ENCODE measurements around the gene REX1BD. TPM values are rescaled to one million over a fixed set of nuclear protein-coding genes. Genes with fewer than 3 reads are reported as not detected.

REX1BD gene
- total and polyA plus RNA-seq, 5 donors from 2014 or later = 87.4 to 163 (median 144) TPM

- peak overlapping the region in 1 of 3 donors; percentile 61 for H3K27ac Mint-ChIP-seq
- Histone ChIP-seq H3K27me3 (ENCODE audit: control insufficient read depth, insufficient read depth, low read length) (no peaks in the 10 kb centered on the region), H3K27ac (ENCODE audit: insufficient read depth, low read length, poor library complexity, severe bottlenecking) (no peak overlapping the region), H3K36me3 (ENCODE audit: control insufficient read depth, insufficient read depth, low read length) (no peaks in the 10 kb centered on the region), H3K4me3 (ENCODE audit: low read depth, low read length) (no peak overlapping the region), H3K9me3 (ENCODE audit: control insufficient read depth in 2 of 2, low read length in 2 of 2) (no peaks in the 10 kb centered on the region), H3K4me1 (ENCODE audit: control insufficient read depth, insufficient read depth, low read length, poor library complexity, severe bottlenecking) (peaks cover 25% of the 10 kb centered on the region)
- peak overlapping the region in 2 of 4 donors; percentile 6 to 90 for H3K4me3 Mint-ChIP-seq
- peaks cover 0 to 43% (median 18%) of the 10 kb centered on the region in 4 donors for H3K4me1 Mint-ChIP-seq
- ATAC-seq (ENCODE audit: low read depth in 2 of 2) (no peak), DNase-seq (no peak)
- peaks cover 3% of the 10 kb centered on the region for H3K36me3 Mint-ChIP-seq
- no peaks in the 10 kb centered on the region for H3K9me3 Mint-ChIP-seq
- H3K27me3 Mint-ChIP-seq = peaks cover 3% of the 10 kb centered on the region
Measured at GRCh38 chr19:18634612-18635297, 46.2 kb downstream of the REX1BD start.

- no peaks in the 10 kb centered on the region for H3K9me3 ChIP-seq (ENCODE audit: control insufficient read depth in 2 of 2, low read length in 2 of 2)
- no peak for DNase-seq
- no peak overlapping the region for H3K27ac ChIP-seq (ENCODE audit: insufficient read depth, low read length, poor library complexity, severe bottlenecking)
- H3K4me3 ChIP-seq (ENCODE audit: low read depth, low read length) = no peak overlapping the region
- no peaks in the 10 kb centered on the region for H3K27me3 Mint-ChIP-seq
- H3K36me3 Mint-ChIP-seq = peaks cover 5% of the 10 kb centered on the region
- ATAC-seq (ENCODE audit: low read depth in 2 of 2) = no peak
- H3K27ac Mint-ChIP-seq = peak overlapping the region in 2 of 3 donors; percentile 35 to 51
- peaks cover 25% of the 10 kb centered on the region for H3K4me1 ChIP-seq (ENCODE audit: control insufficient read depth, insufficient read depth, low read length, poor library complexity, severe bottlenecking)
- no peaks in the 10 kb centered on the region for H3K9me3 Mint-ChIP-seq
- H3K4me3 Mint-ChIP-seq = peak overlapping the region; percentile 87 to 96 (median 90)
- H3K4me1 Mint-ChIP-seq = peaks cover 0 to 45% (median 18%) of the 10 kb centered on the region in 4 donors
- H3K36me3 ChIP-seq (ENCODE audit: control insufficient read depth, insufficient read depth, low read length) = no peaks in the 10 kb centered on the region
- no peaks in the 10 kb centered on the region for H3K27me3 ChIP-seq (ENCODE audit: control insufficient read depth, insufficient read depth, low read length)
Measured at GRCh38 chr19:18635831-18636182, 47.2 kb downstream of the REX1BD start.

- H3K27ac ChIP-seq (ENCODE audit: insufficient read depth, low read length, poor library complexity, severe bottlenecking) = peak overlapping the region; percentile 83
- H3K27ac Mint-ChIP-seq = peak overlapping the region in 2 of 3 donors; percentile 35 to 91
- peaks cover 25% of the 10 kb centered on the region for H3K4me1 ChIP-seq (ENCODE audit: control insufficient read depth, insufficient read depth, low read length, poor library complexity, severe bottlenecking)
- DNase-seq (peak; percentile 96 to 98 (median 97)), ATAC-seq (ENCODE audit: low read depth in 2 of 2) (peak; percentile 89 to 91)
- H3K4me3 ChIP-seq (ENCODE audit: low read depth, low read length) = peak overlapping the region; percentile 48
- peaks cover 5% of the 10 kb centered on the region for H3K36me3 Mint-ChIP-seq
- no peaks in the 10 kb centered on the region for H3K9me3 Mint-ChIP-seq
- H3K27me3 ChIP-seq (ENCODE audit: control insufficient read depth, insufficient read depth, low read length) = no peaks in the 10 kb centered on the region
- H3K36me3 ChIP-seq (ENCODE audit: control insufficient read depth, insufficient read depth, low read length) = no peaks in the 10 kb centered on the region
- H3K4me3 Mint-ChIP-seq = peak overlapping the region; percentile 61 to 96 (median 90)
- no peaks in the 10 kb centered on the region for H3K9me3 ChIP-seq (ENCODE audit: control insufficient read depth in 2 of 2, low read length in 2 of 2)
- H3K4me1 Mint-ChIP-seq = peaks cover 0 to 47% (median 18%) of the 10 kb centered on the region in 4 donors
- H3K27me3 Mint-ChIP-seq = no peaks in the 10 kb centered on the region
Measured at GRCh38 chr19:18636183-18636968, 47.8 kb downstream of the REX1BD start.

GRCh38 chr19:18636969-18637629 lies 48.5 kb downstream of the REX1BD start, which contains the start of gene KLHL26:
TSS of gene KLHL26 (plus strand) at chr19:18637028. CDS start at chr19:18637055, 27 bp downstream.
- no peaks in the 10 kb centered on the region for H3K9me3 Mint-ChIP-seq
- H3K9me3 ChIP-seq (ENCODE audit: control insufficient read depth in 2 of 2, low read length in 2 of 2) = no peaks in the 10 kb centered on the region
- H3K4me3 ChIP-seq (ENCODE audit: low read depth, low read length) = peak within 1 kb of the TSS; percentile 48
- H3K4me1 Mint-ChIP-seq = peaks cover 0 to 47% (median 18%) of the 10 kb centered on the region in 4 donors
- H3K36me3 ChIP-seq (ENCODE audit: control insufficient read depth, insufficient read depth, low read length) = no peaks in the 10 kb centered on the region
- H3K4me1 ChIP-seq (ENCODE audit: control insufficient read depth, insufficient read depth, low read length, poor library complexity, severe bottlenecking) = peaks cover 25% of the 10 kb centered on the region
- peak within 1 kb of the TSS; percentile 90 to 96 (median 90) for H3K4me3 Mint-ChIP-seq
- peak within 1 kb of the TSS; percentile 79 to 91 (median 80) for H3K27ac Mint-ChIP-seq
- peaks cover 5% of the 10 kb centered on the region for H3K36me3 Mint-ChIP-seq
- no peaks in the 10 kb centered on the region for H3K27me3 Mint-ChIP-seq
- H3K27ac ChIP-seq (ENCODE audit: insufficient read depth, low read length, poor library complexity, severe bottlenecking) = peak within 1 kb of the TSS; percentile 83
- DNase-seq (no peak), ATAC-seq (ENCODE audit: low read depth in 2 of 2) (no peak)
- no peaks in the 10 kb centered on the region for H3K27me3 ChIP-seq (ENCODE audit: control insufficient read depth, insufficient read depth, low read length)

GRCh38 chr19:18637673-18638630 lies 49.4 kb downstream of the REX1BD start:
- peak overlapping the region; percentile 83 for H3K27ac ChIP-seq (ENCODE audit: insufficient read depth, low read length, poor library complexity, severe bottlenecking)
- no peaks in the 10 kb centered on the region for H3K36me3 ChIP-seq (ENCODE audit: control insufficient read depth, insufficient read depth, low read length)
- DNase-seq (peak in 1 of 3 donors; percentile 19), ATAC-seq (ENCODE audit: low read depth in 2 of 2) (no peak)
- Mint-ChIP-seq H3K27me3 (no peaks in the 10 kb centered on the region), H3K36me3 (peaks cover 5% of the 10 kb centered on the region), H3K4me3 (peak overlapping the region; percentile 90 to 96 (median 90)), H3K9me3 (no peaks in the 10 kb centered on the region), H3K4me1 (peaks cover 0 to 47% (median 18%) of the 10 kb centered on the region in 4 donors), H3K27ac (peak overlapping the region; percentile 76 to 91 (median 79))
- no peaks in the 10 kb centered on the region for H3K27me3 ChIP-seq (ENCODE audit: control insufficient read depth, insufficient read depth, low read length)
- peak overlapping the region; percentile 37 for H3K4me3 ChIP-seq (ENCODE audit: low read depth, low read length)
- H3K4me1 ChIP-seq (ENCODE audit: control insufficient read depth, insufficient read depth, low read length, poor library complexity, severe bottlenecking) = peaks cover 25% of the 10 kb centered on the region
- H3K9me3 ChIP-seq (ENCODE audit: control insufficient read depth in 2 of 2, low read length in 2 of 2) = no peaks in the 10 kb centered on the region

GRCh38 chr19:18639706-18640243 lies 51.2 kb downstream of the REX1BD start:
- Histone ChIP-seq H3K27me3 (ENCODE audit: control insufficient read depth, insufficient read depth, low read length) (no peaks in the 10 kb centered on the region), H3K4me1 (ENCODE audit: control insufficient read depth, insufficient read depth, low read length, poor library complexity, severe bottlenecking) (peaks cover 25% of the 10 kb centered on the region), H3K27ac (ENCODE audit: insufficient read depth, low read length, poor library complexity, severe bottlenecking) (no peak overlapping the region), H3K4me3 (ENCODE audit: low read depth, low read length) (no peak overlapping the region), H3K36me3 (ENCODE audit: control insufficient read depth, insufficient read depth, low read length) (no peaks in the 10 kb centered on the region), H3K9me3 (ENCODE audit: control insufficient read depth in 2 of 2, low read length in 2 of 2) (no peaks in the 10 kb centered on the region)
- Mint-ChIP-seq H3K27me3 (no peaks in the 10 kb centered on the region), H3K4me1 (peaks cover 5 to 52% (median 21%) of the 10 kb centered on the region in 4 donors), H3K27ac (peak overlapping the region in 1 of 3 donors; percentile 66), H3K4me3 (peak overlapping the region; percentile 24 to 83 (median 31)), H3K36me3 (peaks cover 9% of the 10 kb centered on the region), H3K9me3 (no peaks in the 10 kb centered on the region)
- no peak for DNase-seq
- ATAC-seq (ENCODE audit: low read depth in 2 of 2) = no peak
